H9 (cell line): Measurements from ENCODE around the gene DPH2. TPM values are rescaled to one million over a fixed set of nuclear protein-coding genes. Genes with fewer than 3 reads are reported as not detected.
A peak's percentile ranks its signal among the peaks of the same experiment; 100 is the strongest.

Source experiments
- DNase-seq: peaks from one replicate; pipeline ENCODE4 v3.0.0-alpha.2; 2017
- H2AFZ ChIP-seq: one replicate; pipeline ENCODE4 v1.6.1; 2013; ENCODE audit warnings: mild to moderate bottlenecking, low read length, control low read depth, moderate library complexity
- H2AK5ac ChIP-seq: 2 replicates; pipeline ENCODE4 v1.6.1; 2013; ENCODE audit warnings: low read length, control low read depth, mixed read lengths; ENCODE audit not compliant: insufficient read length
- H2BK120ac ChIP-seq: one replicate; pipeline ENCODE4 v1.6.1; 2013; ENCODE audit warnings: low read depth, mild to moderate bottlenecking, low read length, control low read depth, inconsistent platforms; ENCODE audit not compliant: poor library complexity, severe bottlenecking
- H2BK12ac ChIP-seq: 2 replicates; pipeline ENCODE4 v1.6.1; 2013; ENCODE audit warnings: low read length, control low read depth, mixed read lengths, low read depth; ENCODE audit not compliant: insufficient read length
- H2BK15ac ChIP-seq: 2 replicates; pipeline ENCODE4 v1.6.1; 2013; ENCODE audit warnings: low read depth, low read length, control low read depth
- H2BK20ac ChIP-seq: one replicate; pipeline ENCODE4 v1.6.1; 2013; ENCODE audit warnings: low read depth, mild to moderate bottlenecking, low read length, control low read depth, inconsistent platforms; ENCODE audit not compliant: poor library complexity, severe bottlenecking
- H2BK5ac ChIP-seq: 2 replicates; pipeline ENCODE4 v1.6.1; 2013; ENCODE audit warnings: low read length, control low read depth, mixed read lengths; ENCODE audit not compliant: insufficient read length
- H3K14ac ChIP-seq: 2 replicates; pipeline ENCODE4 v1.6.1; 2013; ENCODE audit warnings: low read length, control low read depth; ENCODE audit not compliant: insufficient read depth
- H3K18ac ChIP-seq: 2 replicates; pipeline ENCODE4 v1.6.1; 2013; ENCODE audit warnings: low read depth, mild to moderate bottlenecking, mixed read lengths, low read length, control low read depth; ENCODE audit not compliant: insufficient read length
- H3K23ac ChIP-seq: 2 replicates; pipeline ENCODE4 v1.6.1; 2013; ENCODE audit warnings: low read length, control low read depth, mixed read lengths, low read depth; ENCODE audit not compliant: insufficient read length
- H3K23me2 ChIP-seq: 2 replicates; pipeline ENCODE4 v1.6.1; 2013; ENCODE audit warnings: low read depth, mild to moderate bottlenecking, mixed read lengths, low read length, control low read depth; ENCODE audit not compliant: insufficient read length, poor library complexity, severe bottlenecking
- H3K27ac ChIP-seq: 2 replicates; pipeline ENCODE4 v1.5.1; 2013; ENCODE audit warnings: low read length, control low read depth, mixed read lengths, low read depth; ENCODE audit not compliant: insufficient read length
- H3K27me3 ChIP-seq: 2 replicates; pipeline ENCODE4 v1.6.1; 2013; ENCODE audit warnings: low read length, control low read depth, inconsistent platforms; ENCODE audit not compliant: insufficient read depth
- H3K4ac ChIP-seq: 2 replicates; pipeline ENCODE4 v1.6.1; 2013; ENCODE audit warnings: low read depth, mild to moderate bottlenecking, control low read depth, inconsistent platforms, low read length, moderate library complexity
- H3K4me1 ChIP-seq: 2 replicates; pipeline ENCODE4 v1.6.1; 2013; ENCODE audit warnings: low read length, control low read depth, inconsistent platforms; ENCODE audit not compliant: insufficient read depth
- H3K4me2 ChIP-seq: 2 replicates; pipeline ENCODE4 v1.6.1; 2013; ENCODE audit warnings: low read length, control low read depth, mixed read lengths; ENCODE audit not compliant: insufficient read length, insufficient read depth
- H3K56ac ChIP-seq: 2 replicates; pipeline ENCODE4 v1.6.1; 2013; ENCODE audit warnings: low read depth, mild to moderate bottlenecking, mixed read lengths, low read length, control low read depth; ENCODE audit not compliant: insufficient read length
- H3K79me1 ChIP-seq: 2 replicates; pipeline ENCODE4 v1.6.1; 2013; ENCODE audit warnings: low read depth, mild to moderate bottlenecking, moderate library complexity, low read length, control low read depth, inconsistent platforms; ENCODE audit not compliant: insufficient read depth, poor library complexity, severe bottlenecking
- H3K79me2 ChIP-seq: 2 replicates; pipeline ENCODE4 v1.6.1; 2013; ENCODE audit warnings: low read length, control low read depth, inconsistent platforms; ENCODE audit not compliant: insufficient read depth
- H3K9ac ChIP-seq: 2 replicates; pipeline ENCODE4 v1.6.1; 2013; ENCODE audit warnings: low read length, control low read depth, mixed read lengths; ENCODE audit not compliant: insufficient read length; ENCODE audit errors: extremely low read depth
- H3K9me3 ChIP-seq: one replicate; pipeline ENCODE4 v1.6.1; 2013; ENCODE audit warnings: low read depth, low read length, inconsistent platforms; ENCODE audit not compliant: control insufficient read depth
- H3T11ph ChIP-seq: one replicate; pipeline ENCODE4 v1.6.1; 2013; ENCODE audit warnings: mild to moderate bottlenecking, low read length, control low read depth, inconsistent platforms
- H4K20me1 ChIP-seq: one replicate; pipeline ENCODE4 v1.6.1; 2013; ENCODE audit not compliant: control insufficient read depth, insufficient read length, insufficient read depth
- H4K5ac ChIP-seq: 2 replicates; pipeline ENCODE4 v1.6.1; 2013; ENCODE audit warnings: low read depth, mild to moderate bottlenecking, mixed read lengths, low read length, control low read depth; ENCODE audit not compliant: insufficient read length
- H4K8ac ChIP-seq: replicated peaks from 2 replicates; pipeline ENCODE4 v1.6.1; 2013; ENCODE audit warnings: low read length, control low read depth, mixed read lengths, low read depth; ENCODE audit not compliant: insufficient read length
- H4K91ac ChIP-seq: 2 replicates; pipeline ENCODE4 v1.6.1; 2013; ENCODE audit warnings: low read depth, mild to moderate bottlenecking, moderate library complexity, mixed read lengths, low read length, control low read depth; ENCODE audit not compliant: insufficient read length
- H3K27ac Mint-ChIP-seq, 3 experiments: 2 replicates in 2 of 3; 3 replicates in 1 of 3; pipeline ENCODE4 v1.8.0; 2020 to 2021; ENCODE audit warnings: mixed read lengths in 3 of 3, mild to moderate bottlenecking in 1 of 3, moderate library complexity in 1 of 3
- H3K27me3 Mint-ChIP-seq: 2 replicates; pipeline ENCODE4 v1.8.0; 2021; ENCODE audit warnings: low read depth, mild to moderate bottlenecking, moderate library complexity, mixed read lengths
- H3K36me3 Mint-ChIP-seq, 3 experiments: 2 replicates in 2 of 3; 3 replicates in 1 of 3; pipeline ENCODE4 v1.8.0; 2020 to 2021; ENCODE audit warnings: low read depth in 3 of 3, mixed read lengths in 3 of 3; ENCODE audit not compliant: insufficient read depth in 1 of 3
- H3K4me1 Mint-ChIP-seq, 2 experiments: 2 replicates each; pipeline ENCODE4 v1.8.0; 2020; ENCODE audit warnings: mixed read lengths in 2 of 2
- H3K4me3 Mint-ChIP-seq, 2 experiments: 2 replicates in 1 of 2; 3 replicates in 1 of 2; pipeline ENCODE4 v1.8.0; 2020 to 2021; ENCODE audit warnings: mild to moderate bottlenecking in 2 of 2, mixed read lengths in 2 of 2, moderate library complexity in 1 of 2
- H3K9me3 Mint-ChIP-seq, 2 experiments: 2 replicates in 1 of 2; 3 replicates in 1 of 2; pipeline ENCODE4 v1.8.0; 2020; ENCODE audit warnings: mild to moderate bottlenecking in 2 of 2, mixed read lengths in 2 of 2, moderate library complexity in 1 of 2
- CTCF ChIP-seq: fragments of 200-600 bp; sonication (generic); conservative IDR thresholded peaks from 3 replicates; pipeline ENCODE4 v1.8.0; 2021; ENCODE audit warnings: antibody characterized with exemption, mild to moderate bottlenecking
- WGBS: extraction: QIAGEN DNeasy Blood & Tissue Kit; methylation state at CpG from one replicate; pipeline ENCODE4 v1.1.7; 2013; ENCODE audit warnings: missing lambda C conversion rate, low lambda C conversion rate, mixed read lengths; ENCODE audit not compliant: insufficient read length; ENCODE audit errors: extremely low coverage; 5-methylcytosine and 5-hydroxymethylcytosine counted together
- total RNA-seq: library from RNA; stranded (reverse); gene quantifications from 2 replicates; pipeline ENCODE4 v1.2.1, GENCODE V29; 2021

The DPH2 gene
- total RNA-seq, 1 experiment from 2014 or later = 74.4 TPM

DNA sequence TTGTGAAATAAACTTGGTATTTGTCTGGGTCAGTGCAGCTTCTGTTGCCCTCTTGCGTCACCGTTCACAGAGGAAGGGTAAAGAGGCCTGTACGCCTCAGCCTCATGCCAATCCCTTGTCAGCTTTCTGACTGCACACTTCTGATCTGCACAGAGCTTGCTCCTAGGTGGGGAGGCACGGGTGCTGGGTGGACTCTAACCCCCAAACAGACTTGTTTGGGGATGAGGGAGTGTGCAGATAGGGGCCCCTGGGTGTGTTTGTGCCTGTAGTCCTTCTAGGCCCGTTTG lies 8.4 kb downstream of the DPH2 start:
- no peak overlapping the region for H3K18ac ChIP-seq
- H3K14ac ChIP-seq = no peak overlapping the region
- no peak overlapping the region for H3K9ac ChIP-seq
- no peak overlapping the region for H4K5ac ChIP-seq
- no peak overlapping the region for H2BK120ac ChIP-seq
- Mint-ChIP-seq H3K36me3 (peaks cover 18 to 44% (median 44%) of the 10 kb centered on the region in 3 experiments; a peak in 6 of 7 replicates), H3K4me3 (peak overlapping the region; percentile 89 to 95), H3K9me3 (no peaks in the 10 kb centered on the region; a peak in 1 of 5 replicates), H3K4me1 (peaks cover 36 to 41% of the 10 kb centered on the region in 2 experiments), H3K27ac (peak overlapping the region in 2 of 3 experiments; percentile 94 to 96; a peak in 1 of 7 replicates), H3K27me3 (no peaks in the 10 kb centered on the region)
- no peak overlapping the region for H2BK12ac ChIP-seq
- no peaks in the 10 kb centered on the region for H4K20me1 ChIP-seq
- no peak overlapping the region for H2AFZ ChIP-seq
- no peak overlapping the region for H3K4ac ChIP-seq
- no peak overlapping the region for H2BK5ac ChIP-seq
- H3K79me2 ChIP-seq = peaks cover 3% of the 10 kb centered on the region; the same call in 1 of the 2 replicates
- no peak overlapping the region for H3K56ac ChIP-seq
- H3K4me2 ChIP-seq = peak overlapping the region; percentile 62
- H4K8ac ChIP-seq = no peak overlapping the region
- H2BK15ac ChIP-seq = no peak overlapping the region
- TF ChIP-seq CTCF = no peak
- no CpG with 5 or more reads among the region's 5 CpGs for WGBS
- peaks cover 8% of the 10 kb centered on the region; the same call in 1 of the 2 replicates for H3K4me1 ChIP-seq
- no peak for DNase-seq
- H3K79me1 ChIP-seq = peaks cover 6% of the 10 kb centered on the region
- no peak overlapping the region for H4K91ac ChIP-seq
- no peaks in the 10 kb centered on the region for H3K27me3 ChIP-seq
- H3K27ac ChIP-seq = no peak overlapping the region
- no peak overlapping the region for H2AK5ac ChIP-seq
- H3T11ph ChIP-seq = no peak overlapping the region
- no peaks in the 10 kb centered on the region for H3K9me3 ChIP-seq
- H3K23me2 ChIP-seq = peaks cover 23% of the 10 kb centered on the region
- H3K23ac ChIP-seq = no peak overlapping the region
- H2BK20ac ChIP-seq = no peak overlapping the region
